ENCODE measurements around the gene KRT5. TPM values are rescaled to one million over a fixed set of nuclear protein-coding genes. Genes with fewer than 3 reads are reported as not detected.
A peak's percentile ranks its signal among the peaks of the same experiment; 100 is the strongest.

The KRT5 gene
- total and polyA plus RNA-seq, 4 donors, result 0.08 TPM; not detected in 3

- TF ChIP-seq ZBTB33 (IDR thresholded peaks at IDR 0.05) (no peak), EGR1 (IDR thresholded peaks at IDR 0.05; ENCODE audit: low read depth in 2 of 2) (no peak), JUND (IDR thresholded peaks at IDR 0.05) (no peak), NR2F2 (IDR thresholded peaks at IDR 0.05) (no peak), HNF4G (IDR thresholded peaks at IDR 0.05) (no peak)
Measured at GRCh38 chr12:52514471-52515318, 5.5 kb downstream of the KRT5 start (continued).

- TF ChIP-seq ZBTB33 (IDR thresholded peaks at IDR 0.05) (no peak), HNF4G (IDR thresholded peaks at IDR 0.05) (no peak)
Measured at GRCh38 chr12:52513736-52514135, 6.5 kb downstream of the KRT5 start.

GRCh38 chr12:52508211-52508610 lies 12.0 kb downstream of the KRT5 start:
- Histone ChIP-seq H3K4me1 (ENCODE audit: control insufficient read depth in 4 of 4, insufficient read depth in 4 of 4, low read length in 3 of 4) (peaks cover 0 to 2% (median 0%) of the 10 kb centered on the region in 4 donors), H3K9me3 (ENCODE audit: control insufficient read depth in 4 of 4, low read length in 3 of 4) (peaks cover 0 to 6% (median under 1%) of the 10 kb centered on the region in 4 donors), H3K4me3 (ENCODE audit: low read depth in 1 of 3, low read length in 3 of 3) (no peak overlapping the region), H3K9ac (ENCODE audit: low read depth in 1 of 2, low read length in 2 of 2) (no peak overlapping the region), H3K36me3 (ENCODE audit: control insufficient read depth in 4 of 4, insufficient read depth in 3 of 4, low read depth in 1 of 4, low read length in 3 of 4) (no peaks in the 10 kb centered on the region), H3K27ac (ENCODE audit: low read depth in 1 of 2, low read length in 2 of 2) (no peak overlapping the region), H3K27me3 (ENCODE audit: control insufficient read depth in 4 of 4, insufficient read depth in 4 of 4, low read length in 3 of 4) (peaks cover 0 to 7% (median 2%) of the 10 kb centered on the region in 4 donors)
- peak; percentile 16 for DNase-seq (ENCODE audit: low spot score)
- TF ChIP-seq HNF4A (conservative IDR thresholded peaks at IDR 0.05), result no peak
- TF ChIP-seq CTCF (IDR thresholded peaks at IDR 0.05; ENCODE audit: low read depth, low read length, missing input control), result no peak
- no peak for TF ChIP-seq NR2F2 (IDR thresholded peaks at IDR 0.05)
- no peak for TF ChIP-seq ZBTB33 (IDR thresholded peaks at IDR 0.05)
- TF ChIP-seq REST (IDR thresholded peaks at IDR 0.05), result no peak
- no peak for TF ChIP-seq RAD21 (IDR thresholded peaks at IDR 0.05)
- TF ChIP-seq SP1 (IDR thresholded peaks at IDR 0.05), result no peak
- TF ChIP-seq JUND (IDR thresholded peaks at IDR 0.05), result no peak
- no peak for TF ChIP-seq RXRA (IDR thresholded peaks at IDR 0.05)
- no peak for TF ChIP-seq YY1 (IDR thresholded peaks at IDR 0.05)
- no peak for TF ChIP-seq FOXA1 (IDR thresholded peaks at IDR 0.05)
- TF ChIP-seq FOXA2 (IDR thresholded peaks at IDR 0.05), result no peak
- no peak for TF ChIP-seq ATF3 (IDR thresholded peaks at IDR 0.05)
- no peak for TF ChIP-seq MAX (IDR thresholded peaks at IDR 0.05)
- TF ChIP-seq EGR1 (IDR thresholded peaks at IDR 0.05; ENCODE audit: low read depth in 2 of 2), result no peak
- 84% methylated on average over 5 of the region's 5 CpGs for WGBS

More at GRCh38 chr12:52513736-52514135, 6.5 kb downstream of the KRT5 start:
- WGBS, result 91% methylated on average over 6 of the region's 6 CpGs
- Histone ChIP-seq H3K9ac (ENCODE audit: low read depth in 1 of 2, low read length in 2 of 2) (no peak overlapping the region), H3K27me3 (ENCODE audit: control insufficient read depth in 4 of 4, insufficient read depth in 4 of 4, low read length in 3 of 4) (peaks cover 0 to 2% (median under 1%) of the 10 kb centered on the region in 4 donors), H3K27ac (ENCODE audit: low read depth in 1 of 2, low read length in 2 of 2) (no peak overlapping the region), H3K4me1 (ENCODE audit: control insufficient read depth in 4 of 4, insufficient read depth in 4 of 4, low read length in 3 of 4) (no peaks in the 10 kb centered on the region), H3K4me3 (ENCODE audit: low read depth in 1 of 3, low read length in 3 of 3) (no peak overlapping the region), H3K36me3 (ENCODE audit: control insufficient read depth in 4 of 4, insufficient read depth in 3 of 4, low read depth in 1 of 4, low read length in 3 of 4) (no peaks in the 10 kb centered on the region), H3K9me3 (ENCODE audit: control insufficient read depth in 4 of 4, low read length in 3 of 4) (peaks cover 0 to 6% (median under 1%) of the 10 kb centered on the region in 4 donors)
- peak; percentile 1 for DNase-seq (ENCODE audit: low spot score)

Data from liver (tissue), 9 donors.